WTC11 (cell line): ENCODE results near the gene MBNL1. TPM values are rescaled to one million over a fixed set of nuclear protein-coding genes. Genes with fewer than 3 reads are reported as not detected.

Source experiments
- ATAC-seq: fragments of 200-7000 bp; cut with Tn5 transposase; 2 replicates; pipeline ENCODE4 v1.10.0; 2021; ENCODE audit warnings: mild to moderate bottlenecking, moderate library complexity
- CTCF ChIA-PET: fragments of 300-600 bp; sonication (Branson Sonifier 250); formaldehyde crosslinking; loops from one replicate; lab custom pipeline; 2021; ENCODE audit warnings: antibody characterized with exemption; lab: Charles Lee
- POLR2A ChIA-PET: fragments of 350-600 bp; sonication (Branson Sonifier 250); formaldehyde crosslinking; loops from one replicate; lab custom pipeline; 2021; ENCODE audit warnings: antibody characterized with exemption; lab: Charles Lee
- DNase-seq: peaks from one replicate; pipeline ENCODE4 v3.0.0; 2021; ENCODE audit warnings: low spot score
- H3K27ac Mint-ChIP-seq: 2 replicates; pipeline ENCODE4 v1.8.0; 2021; ENCODE audit warnings: mixed read lengths
- H3K27me3 Mint-ChIP-seq: 2 replicates; pipeline ENCODE4 v1.8.0; 2021; ENCODE audit warnings: low read depth, mild to moderate bottlenecking, moderate library complexity, mixed read lengths
- H3K36me3 Mint-ChIP-seq: 2 replicates; pipeline ENCODE4 v1.8.0; 2021; ENCODE audit warnings: mixed read lengths
- H3K4me1 Mint-ChIP-seq: 2 replicates; pipeline ENCODE4 v1.8.0; 2022; ENCODE audit warnings: mixed read lengths
- H3K4me3 Mint-ChIP-seq: 2 replicates; pipeline ENCODE4 v1.8.0; 2021; ENCODE audit warnings: mild to moderate bottlenecking, moderate library complexity, mixed read lengths
- H3K9me3 Mint-ChIP-seq: 2 replicates; pipeline ENCODE4 v1.8.0; 2021; ENCODE audit warnings: mixed read lengths
- CBFB ChIP-seq: sonication (generic); formaldehyde crosslinking; IDR thresholded peaks from 2 replicates; pipeline ENCODE4 v1.8.1; 2022; ENCODE audit warnings: mild to moderate bottlenecking, low read depth, missing genetic modification reagents
- MXD4 ChIP-seq: fragments of 250-450 bp; sonication (Bioruptor Pico); IDR thresholded peaks from 2 replicates; pipeline ENCODE4 v1.8.0; 2021; ENCODE audit warnings: mild to moderate bottlenecking, moderate library complexity, borderline replicate concordance
- NFE2L1 ChIP-seq: sonication (generic); formaldehyde crosslinking; IDR thresholded peaks from 2 replicates; pipeline ENCODE4 v1.8.1; 2023; ENCODE audit warnings: missing genetic modification reagents
- NFYB ChIP-seq: sonication (generic); formaldehyde crosslinking; conservative IDR thresholded peaks from 2 replicates; pipeline ENCODE4 v1.8.0; 2022; ENCODE audit warnings: low read depth, missing genetic modification reagents
- NR3C1 ChIP-seq: sonication (generic); formaldehyde crosslinking; conservative IDR thresholded peaks from 2 replicates; pipeline ENCODE4 v1.8.1; 2023; ENCODE audit warnings: low read depth, mild to moderate bottlenecking, missing genetic modification reagents
- SOX15 ChIP-seq: fragments of 250-450 bp; sonication (Bioruptor Pico); IDR thresholded peaks from 2 replicates; pipeline ENCODE4 v1.9.0; 2021; ENCODE audit warnings: mild to moderate bottlenecking
- TEAD1 ChIP-seq: sonication (generic); formaldehyde crosslinking; IDR thresholded peaks from 2 replicates; pipeline ENCODE4 v1.8.0; 2022; ENCODE audit warnings: mild to moderate bottlenecking, missing genetic modification reagents
- ZNF263 ChIP-seq: sonication (generic); formaldehyde crosslinking; IDR thresholded peaks from 2 replicates; pipeline ENCODE4 v1.8.1; 2022; ENCODE audit warnings: low read depth, mild to moderate bottlenecking, moderate library complexity, missing genetic modification reagents
- ZNF423 ChIP-seq: fragments of 250-450 bp; sonication (Bioruptor Pico); IDR thresholded peaks from 2 replicates; pipeline ENCODE4 v2.1.2; 2022; ENCODE audit warnings: mild to moderate bottlenecking, moderate library complexity
- total RNA-seq: library from RNA; stranded (reverse); gene quantifications from 3 replicates; pipeline ENCODE4 v1.2.3, GENCODE V29; 2021
- TF ChIP-seq, protein P1 (sequence below): sonication (generic); formaldehyde crosslinking; IDR thresholded peaks from 2 replicates; pipeline ENCODE4 v1.8.1; 2023; ENCODE audit warnings: mild to moderate bottlenecking, missing genetic modification reagents, moderate library complexity
- TF ChIP-seq, protein P2 (sequence below): sonication (generic); formaldehyde crosslinking; IDR thresholded peaks from 2 replicates; pipeline ENCODE4 v1.8.1; 2022; ENCODE audit warnings: low read depth, missing genetic modification reagents, borderline replicate concordance
- TF ChIP-seq, protein P3 (sequence below): sonication (generic); formaldehyde crosslinking; conservative IDR thresholded peaks from 2 replicates; pipeline ENCODE4 v1.8.1; 2023; ENCODE audit warnings: mild to moderate bottlenecking, low read depth, missing genetic modification reagents, moderate library complexity
- TF ChIP-seq, protein P4 (sequence below): sonication (generic); formaldehyde crosslinking; IDR thresholded peaks from 2 replicates; pipeline ENCODE4 v1.8.1; 2023; ENCODE audit warnings: mild to moderate bottlenecking, missing genetic modification reagents, moderate library complexity

Gene MBNL1
- total RNA-seq, 1 experiment from 2014 or later, result 20.4 TPM

DNA sequence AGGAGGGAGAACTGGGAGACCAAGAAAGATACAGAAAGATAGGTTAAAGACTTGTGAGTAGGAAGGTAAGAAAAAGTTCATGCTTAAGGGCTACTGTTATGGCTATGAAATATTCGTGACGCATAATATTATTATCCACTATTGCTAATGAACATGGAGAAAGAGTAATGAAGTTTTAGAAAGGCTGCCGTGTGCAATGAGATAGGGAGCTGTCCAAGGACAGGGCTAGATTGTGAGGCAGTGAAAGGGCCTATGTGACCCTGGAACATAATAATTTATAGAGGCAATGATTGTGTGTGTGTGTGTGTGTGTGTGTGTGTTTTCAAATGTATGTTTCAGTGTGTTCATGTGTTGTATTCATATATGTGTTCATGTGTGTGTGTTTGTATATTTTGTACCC, 27.7 kb downstream of the MBNL1 start:
- H3K4me3 Mint-ChIP-seq, result no peak overlapping the region

DNA sequence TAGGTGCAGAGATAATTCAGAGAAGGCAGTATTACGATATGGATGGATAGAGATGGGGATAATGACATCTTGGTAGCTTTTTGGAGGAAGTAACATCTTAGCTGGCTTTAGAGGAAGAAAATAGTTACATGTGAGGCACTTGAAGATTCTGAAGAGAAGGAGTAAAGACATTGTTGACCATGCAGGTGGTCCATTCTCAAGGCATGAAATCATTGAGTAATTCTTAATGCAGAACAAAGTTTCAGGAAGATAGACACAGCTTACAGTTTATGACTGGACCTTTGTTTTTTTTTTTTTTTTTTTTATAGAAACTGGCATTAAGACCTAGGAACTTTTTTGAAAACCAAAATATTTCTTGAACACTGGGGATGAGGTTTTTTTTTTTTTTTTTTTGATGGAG, 28.2 kb downstream of the MBNL1 start:
- Mint-ChIP-seq H3K27ac (no peak overlapping the region), H3K4me3 (no peak overlapping the region), H3K27me3 (no peaks in the 10 kb centered on the region), H3K9me3 (no peaks in the 10 kb centered on the region), H3K4me1 (peaks cover 56% of the 10 kb centered on the region), H3K36me3 (no peaks in the 10 kb centered on the region)
- CTCF ChIA-PET, result interaction anchor here (0.6 to 1.9 kb wide), 3 partner anchors 21 to 262 kb away, joined by 3 to 5 read pairs (median 4); no protein-coding TSS in a partner anchor
- TF ChIP-seq, protein P1, sequence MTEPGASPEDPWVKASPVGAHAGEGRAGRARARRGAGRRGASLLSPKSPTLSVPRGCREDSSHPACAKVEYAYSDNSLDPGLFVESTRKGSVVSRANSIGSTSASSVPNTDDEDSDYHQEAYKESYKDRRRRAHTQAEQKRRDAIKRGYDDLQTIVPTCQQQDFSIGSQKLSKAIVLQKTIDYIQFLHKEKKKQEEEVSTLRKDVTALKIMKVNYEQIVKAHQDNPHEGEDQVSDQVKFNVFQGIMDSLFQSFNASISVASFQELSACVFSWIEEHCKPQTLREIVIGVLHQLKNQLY, result no peak
- TF ChIP-seq, protein P2, sequence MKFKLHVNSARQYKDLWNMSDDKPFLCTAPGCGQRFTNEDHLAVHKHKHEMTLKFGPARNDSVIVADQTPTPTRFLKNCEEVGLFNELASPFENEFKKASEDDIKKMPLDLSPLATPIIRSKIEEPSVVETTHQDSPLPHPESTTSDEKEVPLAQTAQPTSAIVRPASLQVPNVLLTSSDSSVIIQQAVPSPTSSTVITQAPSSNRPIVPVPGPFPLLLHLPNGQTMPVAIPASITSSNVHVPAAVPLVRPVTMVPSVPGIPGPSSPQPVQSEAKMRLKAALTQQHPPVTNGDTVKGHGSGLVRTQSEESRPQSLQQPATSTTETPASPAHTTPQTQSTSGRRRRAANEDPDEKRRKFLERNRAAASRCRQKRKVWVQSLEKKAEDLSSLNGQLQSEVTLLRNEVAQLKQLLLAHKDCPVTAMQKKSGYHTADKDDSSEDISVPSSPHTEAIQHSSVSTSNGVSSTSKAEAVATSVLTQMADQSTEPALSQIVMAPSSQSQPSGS, result no peak
- TF ChIP-seq ZNF423, result no peak
- ATAC-seq (no peak), DNase-seq (no peak)
- POLR2A ChIA-PET, result no interaction called here

More for the DNA sequence above, 27.7 kb downstream of the MBNL1 start:
- POLR2A ChIA-PET, result no interaction called here
- H3K36me3 Mint-ChIP-seq, result no peaks in the 10 kb centered on the region
- CTCF ChIA-PET, result interaction anchor here (0.6 to 1.9 kb wide), 3 partner anchors 22 to 262 kb away, joined by 3 to 5 read pairs (median 4); no protein-coding TSS in a partner anchor
- DNase-seq, result no peak
- no peak for ATAC-seq
- H3K27ac Mint-ChIP-seq, result peak overlapping the region; percentile 32; the same call in 1 of the 2 replicates
- TF ChIP-seq, protein P3, sequence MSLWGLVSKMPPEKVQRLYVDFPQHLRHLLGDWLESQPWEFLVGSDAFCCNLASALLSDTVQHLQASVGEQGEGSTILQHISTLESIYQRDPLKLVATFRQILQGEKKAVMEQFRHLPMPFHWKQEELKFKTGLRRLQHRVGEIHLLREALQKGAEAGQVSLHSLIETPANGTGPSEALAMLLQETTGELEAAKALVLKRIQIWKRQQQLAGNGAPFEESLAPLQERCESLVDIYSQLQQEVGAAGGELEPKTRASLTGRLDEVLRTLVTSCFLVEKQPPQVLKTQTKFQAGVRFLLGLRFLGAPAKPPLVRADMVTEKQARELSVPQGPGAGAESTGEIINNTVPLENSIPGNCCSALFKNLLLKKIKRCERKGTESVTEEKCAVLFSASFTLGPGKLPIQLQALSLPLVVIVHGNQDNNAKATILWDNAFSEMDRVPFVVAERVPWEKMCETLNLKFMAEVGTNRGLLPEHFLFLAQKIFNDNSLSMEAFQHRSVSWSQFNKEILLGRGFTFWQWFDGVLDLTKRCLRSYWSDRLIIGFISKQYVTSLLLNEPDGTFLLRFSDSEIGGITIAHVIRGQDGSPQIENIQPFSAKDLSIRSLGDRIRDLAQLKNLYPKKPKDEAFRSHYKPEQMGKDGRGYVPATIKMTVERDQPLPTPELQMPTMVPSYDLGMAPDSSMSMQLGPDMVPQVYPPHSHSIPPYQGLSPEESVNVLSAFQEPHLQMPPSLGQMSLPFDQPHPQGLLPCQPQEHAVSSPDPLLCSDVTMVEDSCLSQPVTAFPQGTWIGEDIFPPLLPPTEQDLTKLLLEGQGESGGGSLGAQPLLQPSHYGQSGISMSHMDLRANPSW, result no peak
- TF ChIP-seq NFE2L1 (CRISPR knock-in tag), result 0 out of 2 replicates have a peak, but pooled peaks have one; percentile 20
- no peak for TF ChIP-seq NFYB (CRISPR knock-in tag)
- H3K9me3 Mint-ChIP-seq, result no peaks in the 10 kb centered on the region
- H3K27me3 Mint-ChIP-seq, result no peaks in the 10 kb centered on the region
- peaks cover 55% of the 10 kb centered on the region for H3K4me1 Mint-ChIP-seq

DNA sequence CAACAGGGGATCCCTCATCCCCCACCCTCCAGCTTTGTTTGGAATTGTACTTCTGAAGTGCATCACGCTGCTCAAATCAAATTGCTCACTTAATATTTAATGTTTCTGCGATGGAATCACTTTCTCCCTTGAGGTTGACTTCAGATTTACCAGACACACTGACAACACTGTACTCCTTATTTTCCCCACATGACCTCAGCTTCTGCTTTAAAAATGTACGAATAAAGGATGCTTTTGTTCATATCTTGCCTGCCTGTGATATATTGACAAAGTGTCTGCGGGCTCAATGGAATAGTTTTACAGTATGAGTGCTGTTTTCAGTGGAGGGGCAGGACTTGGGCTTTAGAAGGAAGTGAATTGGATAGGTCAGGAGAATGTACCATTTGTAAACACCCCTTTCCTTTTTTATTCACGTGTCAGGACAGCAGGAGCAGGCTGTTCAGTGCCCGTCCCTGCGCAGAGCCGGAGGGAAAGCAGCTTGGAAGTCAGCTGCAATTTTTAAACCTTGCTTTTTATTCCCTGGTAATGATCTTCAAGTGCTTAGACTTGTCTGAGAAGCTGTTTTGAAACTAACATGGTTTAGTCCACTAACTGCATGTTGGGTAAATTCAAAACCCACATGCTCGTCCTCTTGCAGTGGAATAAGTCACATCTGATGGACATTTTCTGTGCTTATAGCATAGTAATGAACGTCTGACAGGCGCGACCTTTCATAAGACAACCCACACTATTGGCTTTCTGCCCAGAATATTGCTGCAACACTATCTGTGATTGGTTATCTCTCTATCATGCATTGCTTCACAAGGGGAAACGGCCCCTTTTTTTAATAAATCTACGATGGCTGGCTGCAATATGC, 29.9 kb downstream of the MBNL1 start:
- peak overlapping the region; percentile 47; the same call in 1 of the 2 replicates for H3K4me3 Mint-ChIP-seq
- no peak for DNase-seq
- peaks cover 66% of the 10 kb centered on the region for H3K4me1 Mint-ChIP-seq
- CTCF ChIA-PET, result no interaction called here
- ATAC-seq, result peak; percentile 50
- H3K27me3 Mint-ChIP-seq, result no peaks in the 10 kb centered on the region
- peak overlapping the region; percentile 87 for H3K27ac Mint-ChIP-seq
- no peaks in the 10 kb centered on the region for H3K36me3 Mint-ChIP-seq
- TF ChIP-seq NR3C1 (no peak), TEAD1 (no peak)
- TF ChIP-seq, all 79 proteins: peak for 0
- no peaks in the 10 kb centered on the region for H3K9me3 Mint-ChIP-seq
- POLR2A ChIA-PET, result no interaction called here

DNA sequence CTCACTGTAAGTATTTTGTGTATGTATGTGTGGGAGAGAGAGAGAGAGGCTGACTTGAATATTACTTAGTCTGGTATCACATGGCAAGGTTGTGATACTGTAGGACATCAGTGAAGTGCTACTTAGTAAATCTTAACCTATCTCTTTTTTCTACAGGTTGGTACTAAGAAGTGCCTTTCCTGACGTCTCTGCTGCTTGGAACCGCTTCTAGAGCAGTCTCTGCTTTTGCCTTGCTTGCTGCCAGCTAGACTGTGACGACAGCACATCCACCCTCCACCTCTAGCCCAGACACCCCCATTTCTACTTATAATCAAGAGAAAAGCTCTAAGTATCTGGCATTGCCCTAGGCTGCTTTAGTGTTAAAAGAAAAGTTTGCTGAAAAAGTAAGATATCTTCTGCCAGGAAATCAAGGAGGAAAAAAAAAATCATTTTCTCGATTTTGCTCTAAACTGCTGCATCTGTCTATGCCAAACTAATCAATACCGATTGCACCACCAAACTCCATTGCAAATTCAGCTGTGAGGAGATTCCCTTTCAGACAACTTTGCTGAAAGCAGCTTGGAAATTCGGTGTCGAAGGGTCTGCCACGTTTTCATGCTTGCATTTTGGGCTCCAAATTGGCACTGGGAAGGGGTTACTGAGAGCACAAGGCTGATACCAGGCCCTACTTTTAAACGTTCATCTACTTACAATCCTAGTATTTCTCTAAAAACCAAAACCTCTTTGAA, 30.7 kb downstream of the MBNL1 start:
- no peak for DNase-seq
- H3K4me1 Mint-ChIP-seq, result peaks cover 72% of the 10 kb centered on the region
- ChIA-PET POLR2A (no interaction called here), CTCF (no interaction called here)
- H3K9me3 Mint-ChIP-seq, result no peaks in the 10 kb centered on the region
- no peaks in the 10 kb centered on the region for H3K27me3 Mint-ChIP-seq
- no peaks in the 10 kb centered on the region for H3K36me3 Mint-ChIP-seq
- TF ChIP-seq, protein P3, result no peak
- TF ChIP-seq ZNF263, result no peak
- TF ChIP-seq, protein P4, sequence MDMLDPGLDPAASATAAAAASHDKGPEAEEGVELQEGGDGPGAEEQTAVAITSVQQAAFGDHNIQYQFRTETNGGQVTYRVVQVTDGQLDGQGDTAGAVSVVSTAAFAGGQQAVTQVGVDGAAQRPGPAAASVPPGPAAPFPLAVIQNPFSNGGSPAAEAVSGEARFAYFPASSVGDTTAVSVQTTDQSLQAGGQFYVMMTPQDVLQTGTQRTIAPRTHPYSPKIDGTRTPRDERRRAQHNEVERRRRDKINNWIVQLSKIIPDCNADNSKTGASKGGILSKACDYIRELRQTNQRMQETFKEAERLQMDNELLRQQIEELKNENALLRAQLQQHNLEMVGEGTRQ, result no peak
- TF ChIP-seq MXD4 (CRISPR knock-in tag), result no peak
- TF ChIP-seq SOX15 (CRISPR knock-in tag), result no peak
- no peak for TF ChIP-seq CBFB (CRISPR knock-in tag)
- ATAC-seq, result peak; percentile 20; the same call in 1 of the 2 replicates
- H3K4me3 Mint-ChIP-seq, result peak overlapping the region; percentile 12
- peak overlapping the region; percentile 87 for H3K27ac Mint-ChIP-seq
